Omental fat pad (tissue), 4 donors: ENCODE data around the gene SUSD1. TPM values are rescaled to one million over a fixed set of nuclear protein-coding genes. Genes with fewer than 3 reads are reported as not detected.

Experiments used
- ATAC-seq: fragments of 150-250 bp; one replicate; pipeline ENCODE4 v1.9.1; 2016; ENCODE audit warnings: mild to moderate bottlenecking, moderate library complexity; ENCODE audit not compliant: low FRiP score
- DNase-seq: peaks from one replicate; pipeline ENCODE4 v3.0.0-alpha.2; 2019; ENCODE audit warnings: low spot score
- total RNA-seq, 4 donors: library from RNA; depleted of rRNA; stranded (reverse); fragments of >200 nt; gene quantifications; one replicate each; pipeline ENCODE4 v1.1.0, GENCODE V29; 2016
- TF ChIP-seq, protein P1 (sequence below), 3 donors: fragments of 450-650 bp; IDR thresholded peaks; one replicate each; pipeline ENCODE4 v1.5.1; 2016 to 2017; ENCODE audit warnings: antibody characterized with exemption in 3 of 3, mild to moderate bottlenecking in 3 of 3, moderate library complexity in 2 of 3

Gene SUSD1
- total RNA-seq, 4 donors from 2014 or later, result 12.0 to 23.2 (median 15.4) TPM

DNA sequence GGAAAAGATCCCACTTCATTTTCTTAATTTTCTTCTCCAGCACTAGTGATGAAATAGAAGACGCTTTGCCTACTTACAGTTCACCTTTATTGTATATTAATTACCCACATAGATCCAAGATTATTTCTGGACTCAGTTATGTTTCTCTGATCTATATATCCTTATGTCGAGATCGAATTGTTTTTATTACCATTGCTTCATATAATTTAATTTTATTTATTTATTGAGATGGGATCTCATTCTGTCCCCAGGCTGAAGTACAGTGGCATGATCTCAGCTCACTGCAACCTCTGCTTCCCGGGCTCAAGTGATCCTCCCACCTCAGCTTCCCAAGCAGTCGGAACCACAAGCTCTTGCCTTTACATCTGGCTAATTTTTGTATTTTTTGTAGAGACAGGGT, 157.2 kb downstream of the SUSD1 start:
- DNase-seq (no peak), ATAC-seq (no peak)
- TF ChIP-seq, protein P1, sequence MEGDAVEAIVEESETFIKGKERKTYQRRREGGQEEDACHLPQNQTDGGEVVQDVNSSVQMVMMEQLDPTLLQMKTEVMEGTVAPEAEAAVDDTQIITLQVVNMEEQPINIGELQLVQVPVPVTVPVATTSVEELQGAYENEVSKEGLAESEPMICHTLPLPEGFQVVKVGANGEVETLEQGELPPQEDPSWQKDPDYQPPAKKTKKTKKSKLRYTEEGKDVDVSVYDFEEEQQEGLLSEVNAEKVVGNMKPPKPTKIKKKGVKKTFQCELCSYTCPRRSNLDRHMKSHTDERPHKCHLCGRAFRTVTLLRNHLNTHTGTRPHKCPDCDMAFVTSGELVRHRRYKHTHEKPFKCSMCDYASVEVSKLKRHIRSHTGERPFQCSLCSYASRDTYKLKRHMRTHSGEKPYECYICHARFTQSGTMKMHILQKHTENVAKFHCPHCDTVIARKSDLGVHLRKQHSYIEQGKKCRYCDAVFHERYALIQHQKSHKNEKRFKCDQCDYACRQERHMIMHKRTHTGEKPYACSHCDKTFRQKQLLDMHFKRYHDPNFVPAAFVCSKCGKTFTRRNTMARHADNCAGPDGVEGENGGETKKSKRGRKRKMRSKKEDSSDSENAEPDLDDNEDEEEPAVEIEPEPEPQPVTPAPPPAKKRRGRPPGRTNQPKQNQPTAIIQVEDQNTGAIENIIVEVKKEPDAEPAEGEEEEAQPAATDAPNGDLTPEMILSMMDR (IDR thresholded peaks at IDR 0.05), result no peak

DNA sequence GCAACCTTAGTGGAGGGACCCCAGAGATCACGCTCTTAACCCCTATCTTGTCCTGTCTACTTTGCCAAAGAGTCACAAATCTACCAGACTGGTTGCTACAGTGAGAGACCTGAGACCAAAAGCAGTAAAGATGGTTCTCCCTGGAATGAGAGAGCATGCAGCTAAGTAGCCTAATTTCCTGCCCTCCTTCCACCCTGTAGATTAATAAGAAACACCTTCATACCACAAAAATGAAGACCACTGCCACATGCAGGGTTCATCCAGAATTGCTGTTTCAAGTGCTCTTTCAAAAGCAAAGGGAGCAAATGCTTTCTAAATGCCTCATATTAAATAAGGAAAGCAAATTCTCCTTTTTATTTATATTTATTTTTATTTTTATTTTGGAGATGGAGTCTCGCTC, 159.4 kb downstream of the SUSD1 start:
- ATAC-seq (no peak), DNase-seq (no peak)
- TF ChIP-seq, protein P1 (IDR thresholded peaks at IDR 0.05), result no peak

DNA sequence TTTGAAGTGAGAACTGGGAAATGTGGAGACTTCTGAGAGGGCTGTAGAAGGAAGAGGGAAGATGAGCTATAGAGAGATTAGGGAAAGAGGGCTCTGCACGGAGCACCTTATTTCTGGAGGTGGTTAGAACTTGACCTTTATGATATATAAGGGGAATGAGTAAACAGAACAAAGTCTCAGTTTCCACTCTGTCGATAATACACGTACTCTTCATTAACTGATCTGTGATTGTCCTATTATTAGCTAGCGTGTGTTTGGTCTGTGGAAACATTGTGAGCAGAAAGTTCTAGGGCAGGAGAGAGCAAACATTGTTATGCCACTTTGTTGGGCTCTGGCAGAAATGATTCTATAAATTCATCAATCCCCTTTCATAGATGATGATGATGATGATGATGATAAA, 159.9 kb downstream of the SUSD1 start:
- ATAC-seq, result no peak

DNA sequence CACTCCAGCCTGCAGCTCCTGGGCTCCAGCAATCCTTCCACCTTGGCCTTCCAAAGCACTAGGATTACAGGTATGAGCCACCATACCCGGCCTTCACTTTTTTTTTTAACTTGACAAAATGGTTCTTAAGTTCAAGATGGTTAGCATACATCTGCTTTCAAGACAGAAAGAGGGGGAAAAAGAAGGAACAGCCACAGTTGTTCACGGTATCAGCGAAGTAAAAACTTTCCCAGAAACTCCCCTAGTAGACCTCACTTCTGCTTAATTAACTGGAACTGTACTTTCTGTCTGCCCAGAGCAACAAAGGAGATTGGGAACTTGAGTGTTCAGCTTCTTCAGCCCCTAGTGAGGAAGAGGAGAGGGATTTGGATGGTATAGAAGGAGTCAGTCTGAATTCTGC, 161.8 kb downstream of the SUSD1 start:
- DNase-seq, result no peak
- ATAC-seq, result no peak
- TF ChIP-seq, protein P1 (IDR thresholded peaks at IDR 0.05), result no peak

More for the DNA sequence above, 159.9 kb downstream of the SUSD1 start:
- no peak for DNase-seq
- TF ChIP-seq, protein P1 (IDR thresholded peaks at IDR 0.05), result no peak

DNA sequence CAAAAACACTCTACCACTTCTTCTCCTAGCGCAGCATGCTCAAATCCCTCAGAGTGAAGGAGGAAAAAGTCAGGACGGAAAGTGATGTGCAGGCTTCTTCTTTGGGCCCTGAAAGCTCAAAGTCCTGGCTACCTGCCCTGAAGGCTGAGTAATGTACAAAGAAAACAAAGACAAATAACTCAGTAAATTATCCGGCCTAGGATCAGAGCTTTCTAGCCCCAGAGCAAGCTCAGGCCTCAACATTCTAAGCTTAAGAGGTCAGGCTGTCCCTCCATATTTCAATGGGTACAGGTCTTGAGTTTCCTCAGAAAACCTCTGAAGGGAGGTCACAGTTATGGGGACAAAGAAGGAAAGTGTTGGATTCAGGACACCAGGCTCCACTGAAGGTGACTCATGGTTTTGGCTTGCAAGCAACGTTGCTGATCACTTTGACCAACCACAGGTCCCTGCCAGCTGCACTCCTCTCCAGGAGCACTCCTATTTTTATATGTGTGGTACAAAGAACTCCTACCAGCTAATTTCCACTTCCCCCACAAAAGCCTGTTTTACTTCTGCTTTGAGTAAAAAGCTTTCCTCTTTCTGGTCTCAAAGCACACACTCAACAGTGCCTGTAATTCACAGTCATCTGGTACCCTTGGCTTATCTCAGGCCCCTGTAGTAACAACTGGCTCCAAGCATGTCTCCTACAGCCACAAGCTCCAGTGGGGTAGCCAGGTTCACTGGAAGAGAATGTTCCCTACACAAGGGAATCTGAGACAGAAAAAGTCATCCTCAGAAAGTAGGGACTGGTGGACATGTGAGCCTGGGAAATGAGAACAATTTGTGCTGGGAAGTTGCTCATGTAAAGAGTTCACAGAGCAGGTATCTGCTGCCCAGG, 162.8 kb downstream of the SUSD1 start:
- TF ChIP-seq, protein P1 (IDR thresholded peaks at IDR 0.05), result no peak
- DNase-seq (peak; percentile 45), ATAC-seq (peak; percentile 79)

DNA sequence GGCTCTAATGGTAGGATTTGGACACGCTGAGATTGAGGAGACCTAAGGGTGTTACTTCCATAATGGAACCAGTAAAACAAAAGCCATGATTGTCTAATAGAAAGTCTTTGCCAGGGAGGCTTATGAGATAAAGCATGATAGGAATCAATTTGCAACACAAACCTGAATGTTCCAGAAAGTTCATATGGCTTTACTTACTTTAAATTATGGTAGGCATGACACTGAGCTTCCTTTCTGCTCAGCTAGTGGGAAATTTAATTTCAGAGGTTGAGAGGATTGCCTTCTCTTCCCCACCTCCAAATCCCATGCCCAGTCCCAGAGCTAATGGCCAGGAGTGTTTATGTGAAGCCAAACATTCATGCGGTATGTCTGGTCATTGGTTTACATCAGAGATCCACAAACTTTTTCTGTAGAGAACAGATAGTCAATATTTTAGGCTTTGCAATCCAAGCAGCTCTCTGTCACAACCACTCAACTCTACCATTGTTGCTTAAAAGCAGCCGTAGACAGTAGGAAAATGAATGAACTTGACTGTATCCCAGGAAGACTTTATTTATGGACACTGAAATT, 164.0 kb downstream of the SUSD1 start:
- ATAC-seq (no peak), DNase-seq (no peak)
- TF ChIP-seq, protein P1 (IDR thresholded peaks at IDR 0.05), result no peak

DNA sequence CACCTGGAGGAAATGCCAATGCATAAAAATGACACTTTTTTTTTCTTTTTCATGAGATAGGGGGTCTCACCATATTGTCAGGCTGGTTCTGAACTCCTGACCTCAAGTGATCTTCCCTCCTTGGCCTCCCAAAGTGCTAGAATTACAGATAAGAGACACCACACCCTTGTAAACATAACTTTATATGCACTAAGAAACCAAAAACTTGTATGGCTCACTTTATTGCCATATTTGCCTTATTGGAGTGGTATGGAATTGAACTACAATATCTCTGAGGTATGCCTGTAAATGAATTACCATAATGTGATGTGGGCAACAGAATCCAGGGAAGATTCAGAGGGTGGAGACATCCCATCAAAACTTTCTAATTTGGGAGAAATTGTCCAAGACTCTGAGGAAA, 164.6 kb downstream of the SUSD1 start:
- TF ChIP-seq, protein P1 (IDR thresholded peaks at IDR 0.05), result no peak

More for the DNA sequence above, 164.6 kb downstream of the SUSD1 start:
- ATAC-seq (no peak), DNase-seq (no peak)
